Neural progenitor cell (in vitro differentiated cells): ENCODE measurements around the gene UBR3. TPM values are rescaled to one million over a fixed set of nuclear protein-coding genes. Genes with fewer than 3 reads are reported as not detected.

ENCODE experiments used
- DNase-seq: peaks from one replicate; pipeline ENCODE4 v3.0.0-alpha.2; 2016; ENCODE audit warnings: low spot score
- H2AFZ ChIP-seq: fragments of 200-600 bp; sonication (generic); replicated peaks from 2 replicates; pipeline ENCODE4 v1.6.1; 2016; ENCODE audit warnings: antibody characterized with exemption
- H3F3A ChIP-seq: fragments of 200-600 bp; sonication (generic); 2 replicates; pipeline ENCODE4 v1.6.1; 2016; ENCODE audit warnings: antibody characterized with exemption, low read depth
- H3K27ac ChIP-seq: fragments of 200-600 bp; sonication (generic); 2 replicates; pipeline ENCODE4 v1.5.1; 2016; ENCODE audit warnings: mild to moderate bottlenecking
- H3K27me3 ChIP-seq: fragments of 200-600 bp; sonication (generic); 2 replicates; pipeline ENCODE4 v1.6.1; 2016; ENCODE audit warnings: mild to moderate bottlenecking, moderate library complexity
- H3K36me3 ChIP-seq: fragments of 200-600 bp; sonication (generic); 2 replicates; pipeline ENCODE4 v1.5.1; 2016
- H3K4me1 ChIP-seq: fragments of 200-600 bp; sonication (generic); 2 replicates; pipeline ENCODE4 v1.6.1; 2016; ENCODE audit warnings: mixed run types
- H3K4me2 ChIP-seq: fragments of 200-600 bp; sonication (generic); 2 replicates; pipeline ENCODE4 v1.6.1; 2016
- H3K4me3 ChIP-seq: fragments of 200-600 bp; sonication (generic); 2 replicates; pipeline ENCODE4 v1.5.1; 2016
- H3K79me2 ChIP-seq: fragments of 200-600 bp; sonication (generic); 2 replicates; pipeline ENCODE4 v1.6.1; 2016; ENCODE audit warnings: low read depth
- H3K9ac ChIP-seq: fragments of 200-600 bp; sonication (generic); 2 replicates; pipeline ENCODE4 v1.6.1; 2016
- H3K9me3 ChIP-seq: fragments of 200-600 bp; sonication (generic); 2 replicates; pipeline ENCODE4 v1.5.1; 2016; ENCODE audit warnings: low read depth
- H4K20me1 ChIP-seq: fragments of 200-600 bp; sonication (generic); 2 replicates; pipeline ENCODE4 v1.6.1; 2016; ENCODE audit warnings: low read depth
- H3K27ac Mint-ChIP-seq: 3 replicates; pipeline ENCODE4 v1.8.0; 2021; ENCODE audit warnings: mixed read lengths
- H3K27me3 Mint-ChIP-seq: 2 replicates; pipeline ENCODE4 v1.8.0; 2022; ENCODE audit warnings: low read depth, mild to moderate bottlenecking, inconsistent platforms, moderate library complexity, mixed read lengths; ENCODE audit not compliant: insufficient read depth
- H3K36me3 Mint-ChIP-seq: 3 replicates; pipeline ENCODE4 v1.8.0; 2021; ENCODE audit warnings: mixed read lengths
- H3K4me1 Mint-ChIP-seq: 3 replicates; pipeline ENCODE4 v1.8.0; 2021; ENCODE audit warnings: mixed read lengths
- H3K4me3 Mint-ChIP-seq: 3 replicates; pipeline ENCODE4 v1.8.0; 2021; ENCODE audit warnings: mild to moderate bottlenecking, moderate library complexity, mixed read lengths
- H3K9me3 Mint-ChIP-seq: 3 replicates; pipeline ENCODE4 v1.8.0; 2020; ENCODE audit warnings: mixed read lengths
- CTCF ChIP-seq: fragments of 200-600 bp; sonication (generic); IDR thresholded peaks from 2 replicates; pipeline ENCODE4 v1.5.1; 2017; ENCODE audit warnings: antibody characterized with exemption, mild to moderate bottlenecking
- EZH2 ChIP-seq: fragments of 200-600 bp; sonication (generic); IDR thresholded peaks from 2 replicates; pipeline ENCODE4 v1.6.1; 2017; ENCODE audit warnings: antibody characterized with exemption, mild to moderate bottlenecking, moderate library complexity
- EZH2phosphoT487 ChIP-seq: fragments of 200-600 bp; sonication (generic); IDR thresholded peaks from 2 replicates; pipeline ENCODE4 v1.6.1; 2017; ENCODE audit warnings: antibody characterized with exemption
- total RNA-seq: library from RNA; depleted of rRNA; stranded (reverse); fragments of >200 nt; gene quantifications from 2 replicates; pipeline ENCODE4 v1.2.3, GENCODE V29; 2015; ENCODE audit warnings: low replicate concordance

UBR3 gene
- total RNA-seq, 1 donor from 2014 or later: 31.7 TPM

- H3K4me2 ChIP-seq: no peak overlapping the region
- no peaks in the 10 kb centered on the region for H3F3A ChIP-seq
- H4K20me1 ChIP-seq: no peaks in the 10 kb centered on the region
- no peak overlapping the region for H2AFZ ChIP-seq
- Mint-ChIP-seq H3K27me3 (peaks cover 2% of the 10 kb centered on the region), H3K4me1 (no peaks in the 10 kb centered on the region), H3K36me3 (peaks cover 9% of the 10 kb centered on the region), H3K4me3 (no peak overlapping the region), H3K27ac (no peak overlapping the region), H3K9me3 (no peaks in the 10 kb centered on the region)
- no peaks in the 10 kb centered on the region for H3K79me2 ChIP-seq
- H3K4me1 ChIP-seq: no peaks in the 10 kb centered on the region
- no peak overlapping the region for H3K27ac ChIP-seq
- H3K36me3 ChIP-seq: no peaks in the 10 kb centered on the region
- H3K27me3 ChIP-seq: no peaks in the 10 kb centered on the region
- no peak for DNase-seq
- H3K4me3 ChIP-seq: no peak overlapping the region
- TF ChIP-seq EZH2phosphoT487: no peak
- peak; percentile 42 for TF ChIP-seq CTCF
- TF ChIP-seq EZH2: no peak
- no peaks in the 10 kb centered on the region for H3K9me3 ChIP-seq
- no peak overlapping the region for H3K9ac ChIP-seq
Observed at GRCh38 chr2:169983506-169983905, 156.3 kb downstream of the UBR3 start.

- H3K36me3 Mint-ChIP-seq: peaks cover 13% of the 10 kb centered on the region
- TF ChIP-seq CTCF (no peak), EZH2 (no peak), EZH2phosphoT487 (no peak)
- H3K36me3 ChIP-seq: no peaks in the 10 kb centered on the region
- H2AFZ ChIP-seq: no peak overlapping the region
- no peak overlapping the region for H3K4me3 ChIP-seq
- no peak overlapping the region for H3K4me2 ChIP-seq
- H4K20me1 ChIP-seq: no peaks in the 10 kb centered on the region
- H3K4me1 ChIP-seq: no peaks in the 10 kb centered on the region
- no peaks in the 10 kb centered on the region for H3F3A ChIP-seq
- no peak overlapping the region for H3K27ac ChIP-seq
- H3K9ac ChIP-seq: no peak overlapping the region
- no peaks in the 10 kb centered on the region for H3K9me3 ChIP-seq
- H3K27ac Mint-ChIP-seq: no peak overlapping the region
- H3K27me3 ChIP-seq: no peaks in the 10 kb centered on the region
- no peaks in the 10 kb centered on the region for H3K9me3 Mint-ChIP-seq
- H3K27me3 Mint-ChIP-seq: peaks cover 2% of the 10 kb centered on the region
- no peaks in the 10 kb centered on the region for H3K79me2 ChIP-seq
- DNase-seq: no peak
- H3K4me1 Mint-ChIP-seq: no peaks in the 10 kb centered on the region
- H3K4me3 Mint-ChIP-seq: no peak overlapping the region
Observed at GRCh38 chr2:169984145-169984544, 156.9 kb downstream of the UBR3 start.

GRCh38 chr2:169994752-169995151 is 167.5 kb downstream of the UBR3 start:
- H3K4me2 ChIP-seq: no peak overlapping the region
- no peak overlapping the region for H2AFZ ChIP-seq
- Mint-ChIP-seq H3K9me3 (no peaks in the 10 kb centered on the region), H3K27me3 (no peaks in the 10 kb centered on the region), H3K27ac (no peak overlapping the region), H3K36me3 (peaks cover 9% of the 10 kb centered on the region), H3K4me1 (no peaks in the 10 kb centered on the region), H3K4me3 (no peak overlapping the region)
- no peaks in the 10 kb centered on the region for H3K4me1 ChIP-seq
- TF ChIP-seq CTCF (no peak), EZH2 (no peak), EZH2phosphoT487 (no peak)
- H4K20me1 ChIP-seq: no peaks in the 10 kb centered on the region
- H3K36me3 ChIP-seq: no peaks in the 10 kb centered on the region
- no peaks in the 10 kb centered on the region for H3K27me3 ChIP-seq
- H3K9me3 ChIP-seq: no peaks in the 10 kb centered on the region
- DNase-seq: no peak
- no peaks in the 10 kb centered on the region for H3K79me2 ChIP-seq
- H3K27ac ChIP-seq: no peak overlapping the region
- no peaks in the 10 kb centered on the region for H3F3A ChIP-seq
- H3K4me3 ChIP-seq: no peak overlapping the region
- no peak overlapping the region for H3K9ac ChIP-seq
